NT2/D1 (cell line): ENCODE data around the gene WWC1.

Source experiments
- DNase-seq: peaks from one replicate; pipeline ENCODE4 v3.0.0-alpha.2; 2011; ENCODE audit warnings: low read depth, low spot score
- H3K27me3 ChIP-seq: 2 replicates; pipeline ENCODE4 v1.6.0; 2011; ENCODE audit warnings: mild to moderate bottlenecking; ENCODE audit not compliant: insufficient read length, insufficient read depth
- H3K36me3 ChIP-seq: 2 replicates; pipeline ENCODE4 v1.6.1; 2011; ENCODE audit warnings: mild to moderate bottlenecking, low read length, mixed read lengths; ENCODE audit not compliant: insufficient read depth, insufficient read length
- H3K4me1 ChIP-seq: 2 replicates; pipeline ENCODE4 v1.5.1; 2011; ENCODE audit not compliant: insufficient read depth, insufficient read length
- H3K4me3 ChIP-seq: 2 replicates; pipeline ENCODE4 v1.5.1; 2011; ENCODE audit warnings: low read depth; ENCODE audit not compliant: insufficient read length
- H3K9ac ChIP-seq: 2 replicates; pipeline ENCODE4 v1.6.0; 2011; ENCODE audit warnings: low read depth; ENCODE audit not compliant: insufficient read length
- H3K9me3 ChIP-seq: 2 replicates; pipeline ENCODE4 v1.5.1; 2011; ENCODE audit warnings: mild to moderate bottlenecking, low read length; ENCODE audit not compliant: insufficient read depth
- SUZ12 ChIP-seq: IDR thresholded peaks from 2 replicates; pipeline ENCODE4 v1.6.1; 2011; ENCODE audit not compliant: insufficient read length, insufficient read depth; ENCODE audit errors: extremely low read depth
- YY1 ChIP-seq: IDR thresholded peaks from 2 replicates; pipeline ENCODE4 v1.6.1; 2011; ENCODE audit not compliant: insufficient read length, insufficient read depth
- ZNF274 ChIP-seq: IDR thresholded peaks from 2 replicates; pipeline ENCODE4 v1.6.1; 2011; ENCODE audit warnings: mild to moderate bottlenecking, low read depth, low read length

WWC1 gene

GRCh38 chr5:168287362-168287761, 4.1 kb upstream of the WWC1 start:
- H3K4me1 ChIP-seq = no peaks in the 10 kb centered on the region
- no peak overlapping the region for H3K4me3 ChIP-seq
- H3K27me3 ChIP-seq = no peaks in the 10 kb centered on the region
- no peak overlapping the region for H3K9ac ChIP-seq
- no peak for TF ChIP-seq ZNF274
- TF ChIP-seq SUZ12 = no peak
- TF ChIP-seq YY1 = no peak
- DNase-seq = no peak
- no peaks in the 10 kb centered on the region for H3K9me3 ChIP-seq
- no peaks in the 10 kb centered on the region for H3K36me3 ChIP-seq

- Histone ChIP-seq H3K4me3 (no peak overlapping the region), H3K9me3 (no peaks in the 10 kb centered on the region), H3K36me3 (peaks cover 5% of the 10 kb centered on the region), H3K4me1 (no peaks in the 10 kb centered on the region), H3K9ac (no peak overlapping the region), H3K27me3 (no peaks in the 10 kb centered on the region)
- TF ChIP-seq ZNF274 (no peak), SUZ12 (no peak), YY1 (no peak)
- DNase-seq = no peak
Observed at GRCh38 chr5:168288349-168289245, 2.8 kb upstream of the WWC1 start.

GRCh38 chr5:168290902-168291341, 523 bp upstream of the WWC1 start:
- no peak for DNase-seq
- Histone ChIP-seq H3K36me3 (peaks cover 9% of the 10 kb centered on the region), H3K4me3 (peak overlapping the region; percentile 38), H3K4me1 (no peaks in the 10 kb centered on the region), H3K9me3 (no peaks in the 10 kb centered on the region), H3K9ac (peak overlapping the region; percentile 65), H3K27me3 (no peaks in the 10 kb centered on the region)
- no peak for TF ChIP-seq SUZ12
- TF ChIP-seq YY1 = no peak

- H3K9me3 ChIP-seq = no peaks in the 10 kb centered on the region
- peaks cover 18% of the 10 kb centered on the region for H3K36me3 ChIP-seq
- peak overlapping the region; percentile 56 for H3K9ac ChIP-seq
- H3K4me3 ChIP-seq = peak overlapping the region; percentile 38
- no peak for DNase-seq
- no peaks in the 10 kb centered on the region for H3K27me3 ChIP-seq
- TF ChIP-seq SUZ12 = no peak
- TF ChIP-seq YY1 = no peak
- TF ChIP-seq ZNF274 = no peak
- peaks cover 8% of the 10 kb centered on the region for H3K4me1 ChIP-seq
Observed at GRCh38 chr5:168291964-168292785, 730 bp downstream of the WWC1 start.

- Histone ChIP-seq H3K4me3 (peak overlapping the region; percentile 28), H3K27me3 (no peaks in the 10 kb centered on the region), H3K36me3 (peaks cover 18% of the 10 kb centered on the region), H3K9me3 (no peaks in the 10 kb centered on the region), H3K4me1 (peaks cover 8% of the 10 kb centered on the region), H3K9ac (peak overlapping the region; percentile 32)
- TF ChIP-seq YY1 (no peak), ZNF274 (no peak), SUZ12 (no peak)
- DNase-seq = no peak
Observed at GRCh38 chr5:168292786-168293696, 1.6 kb downstream of the WWC1 start.

GRCh38 chr5:168295574-168296201, 4.2 kb downstream of the WWC1 start:
- peak overlapping the region; percentile 65 for H3K9ac ChIP-seq
- peaks cover 16% of the 10 kb centered on the region for H3K4me1 ChIP-seq

More at GRCh38 chr5:168295574-168296201, 4.2 kb downstream of the WWC1 start:
- Histone ChIP-seq H3K4me3 (no peak overlapping the region), H3K36me3 (peaks cover 23% of the 10 kb centered on the region), H3K9me3 (no peaks in the 10 kb centered on the region), H3K27me3 (no peaks in the 10 kb centered on the region)
- DNase-seq = peak; percentile 66
- TF ChIP-seq ZNF274 (no peak), SUZ12 (no peak), YY1 (no peak)
